ENCODE results near the gene GINS3. TPM values are rescaled to one million over a fixed set of nuclear protein-coding genes. Genes with fewer than 3 reads are reported as not detected.

The GINS3 gene
- total RNA-seq, 1 donor from 2014 or later, result 2.8 TPM

DNA sequence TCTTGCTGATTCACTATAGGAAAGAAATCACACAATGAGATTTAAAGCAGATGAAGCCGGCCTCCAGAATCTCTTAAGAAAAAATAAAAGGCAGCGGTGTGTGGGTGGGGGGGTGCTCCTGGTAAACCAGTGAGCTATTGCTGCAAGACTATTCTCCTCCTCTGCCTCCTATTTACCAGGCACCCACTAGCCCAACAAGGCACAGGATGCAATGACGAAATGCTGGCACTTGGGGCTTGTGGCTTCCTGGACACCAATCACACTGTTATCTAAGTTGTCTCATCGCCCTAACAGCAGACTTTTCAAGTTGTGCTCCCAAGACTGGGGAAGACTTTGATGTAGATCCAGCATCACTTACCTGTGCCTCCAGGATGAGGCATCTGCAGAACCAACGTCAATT is 57.5 kb downstream of the GINS3 start:
- no peaks in the 10 kb centered on the region for H3K36me3 ChIP-seq
- no peaks in the 10 kb centered on the region for H3K9me3 ChIP-seq
- H3K27ac ChIP-seq, result no peak overlapping the region
- TF ChIP-seq, protein P1, sequence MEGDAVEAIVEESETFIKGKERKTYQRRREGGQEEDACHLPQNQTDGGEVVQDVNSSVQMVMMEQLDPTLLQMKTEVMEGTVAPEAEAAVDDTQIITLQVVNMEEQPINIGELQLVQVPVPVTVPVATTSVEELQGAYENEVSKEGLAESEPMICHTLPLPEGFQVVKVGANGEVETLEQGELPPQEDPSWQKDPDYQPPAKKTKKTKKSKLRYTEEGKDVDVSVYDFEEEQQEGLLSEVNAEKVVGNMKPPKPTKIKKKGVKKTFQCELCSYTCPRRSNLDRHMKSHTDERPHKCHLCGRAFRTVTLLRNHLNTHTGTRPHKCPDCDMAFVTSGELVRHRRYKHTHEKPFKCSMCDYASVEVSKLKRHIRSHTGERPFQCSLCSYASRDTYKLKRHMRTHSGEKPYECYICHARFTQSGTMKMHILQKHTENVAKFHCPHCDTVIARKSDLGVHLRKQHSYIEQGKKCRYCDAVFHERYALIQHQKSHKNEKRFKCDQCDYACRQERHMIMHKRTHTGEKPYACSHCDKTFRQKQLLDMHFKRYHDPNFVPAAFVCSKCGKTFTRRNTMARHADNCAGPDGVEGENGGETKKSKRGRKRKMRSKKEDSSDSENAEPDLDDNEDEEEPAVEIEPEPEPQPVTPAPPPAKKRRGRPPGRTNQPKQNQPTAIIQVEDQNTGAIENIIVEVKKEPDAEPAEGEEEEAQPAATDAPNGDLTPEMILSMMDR (IDR thresholded peaks at IDR 0.05), result no peak
- intact Hi-C loops (cut with DNase I), result no loop called here
- no peak overlapping the region for H3K4me3 ChIP-seq
- ATAC-seq (no peak), DNase-seq (no peak)
- no peaks in the 10 kb centered on the region for H3K27me3 ChIP-seq
- H3K4me1 ChIP-seq, result no peaks in the 10 kb centered on the region

DNA sequence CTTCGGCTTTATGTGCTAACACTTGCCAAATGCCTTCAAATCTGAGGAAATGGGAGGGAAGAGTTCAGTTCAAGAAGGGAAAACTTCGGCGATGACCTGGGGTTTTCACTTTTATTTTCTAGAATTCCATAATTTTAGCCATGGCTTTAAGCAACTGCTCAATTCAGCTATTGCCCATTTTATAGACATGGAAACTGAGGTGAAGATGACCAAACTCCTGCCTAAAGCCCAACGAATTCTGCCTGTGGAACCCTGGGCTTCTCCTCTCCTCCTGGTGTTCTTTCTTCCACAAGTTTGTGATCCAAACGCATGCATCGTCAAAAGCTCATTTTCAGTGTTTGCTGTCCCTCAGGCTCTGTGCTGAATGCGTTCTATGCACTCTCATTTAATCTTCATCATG is 58.3 kb downstream of the GINS3 start:
- Histone ChIP-seq H3K4me1 (no peaks in the 10 kb centered on the region), H3K4me3 (no peak overlapping the region), H3K27ac (no peak overlapping the region), H3K36me3 (no peaks in the 10 kb centered on the region), H3K27me3 (no peaks in the 10 kb centered on the region), H3K9me3 (no peaks in the 10 kb centered on the region)
- no peak for DNase-seq
- intact Hi-C loops (cut with DNase I), result no loop called here
- TF ChIP-seq, protein P1 (IDR thresholded peaks at IDR 0.05), result no peak
- no peak for ATAC-seq

DNA sequence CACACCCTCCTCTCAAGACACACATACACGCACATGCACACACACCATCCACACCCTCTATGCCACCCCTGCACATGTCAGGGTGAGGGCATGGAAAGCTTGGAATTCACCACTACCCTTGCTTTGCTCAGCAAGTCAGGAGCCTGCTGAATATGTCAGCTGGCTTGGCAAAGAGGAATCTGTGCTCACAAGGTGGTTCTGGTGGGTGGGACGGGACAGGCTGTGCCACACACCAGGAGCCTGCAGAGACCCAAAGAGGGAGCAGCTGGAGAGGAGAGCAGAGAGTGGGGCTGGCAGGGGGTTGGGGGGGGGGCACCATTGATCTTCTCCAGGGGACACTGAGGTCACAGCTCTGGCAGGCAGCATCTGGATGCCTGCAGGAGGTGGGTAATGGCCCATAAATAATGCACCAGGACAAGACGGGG is 59.0 kb downstream of the GINS3 start:
- H3K4me1 ChIP-seq, result no peaks in the 10 kb centered on the region
- intact Hi-C loops (cut with DNase I), result no loop called here
- no peaks in the 10 kb centered on the region for H3K27me3 ChIP-seq
- no peaks in the 10 kb centered on the region for H3K9me3 ChIP-seq
- TF ChIP-seq, protein P1 (IDR thresholded peaks at IDR 0.05), result no peak
- no peak overlapping the region for H3K27ac ChIP-seq
- DNase-seq (no peak), ATAC-seq (peak; percentile 19)
- no peaks in the 10 kb centered on the region for H3K36me3 ChIP-seq
- no peak overlapping the region for H3K4me3 ChIP-seq

DNA sequence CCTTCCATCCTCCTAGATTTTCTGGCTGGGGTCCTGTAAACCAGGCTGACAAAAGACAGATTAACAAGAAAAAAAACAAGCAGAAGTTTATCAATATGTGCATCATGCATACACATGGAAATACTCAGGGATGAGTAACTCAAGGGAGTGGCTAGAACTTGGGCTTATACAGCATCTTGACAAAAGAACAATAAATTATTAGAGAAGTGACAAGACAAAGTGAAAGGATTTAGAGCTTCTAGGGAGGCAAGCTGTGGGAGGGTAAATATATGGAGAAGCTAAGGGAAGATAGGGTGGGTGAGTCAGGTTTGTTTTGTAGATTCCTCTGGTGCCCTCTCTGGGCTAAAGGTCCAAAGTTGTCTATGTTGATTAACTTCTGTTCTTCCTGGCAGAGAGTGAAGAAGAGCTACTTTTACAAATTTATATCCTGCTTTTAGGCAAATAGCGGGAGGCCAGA is 59.7 kb downstream of the GINS3 start:
- Histone ChIP-seq H3K27ac (no peak overlapping the region), H3K4me3 (no peak overlapping the region), H3K4me1 (no peaks in the 10 kb centered on the region), H3K9me3 (no peaks in the 10 kb centered on the region), H3K36me3 (no peaks in the 10 kb centered on the region), H3K27me3 (no peaks in the 10 kb centered on the region)
- intact Hi-C loops (cut with DNase I), result no loop called here
- TF ChIP-seq, protein P1 (IDR thresholded peaks at IDR 0.05), result no peak
- ATAC-seq (no peak), DNase-seq (no peak)

DNA sequence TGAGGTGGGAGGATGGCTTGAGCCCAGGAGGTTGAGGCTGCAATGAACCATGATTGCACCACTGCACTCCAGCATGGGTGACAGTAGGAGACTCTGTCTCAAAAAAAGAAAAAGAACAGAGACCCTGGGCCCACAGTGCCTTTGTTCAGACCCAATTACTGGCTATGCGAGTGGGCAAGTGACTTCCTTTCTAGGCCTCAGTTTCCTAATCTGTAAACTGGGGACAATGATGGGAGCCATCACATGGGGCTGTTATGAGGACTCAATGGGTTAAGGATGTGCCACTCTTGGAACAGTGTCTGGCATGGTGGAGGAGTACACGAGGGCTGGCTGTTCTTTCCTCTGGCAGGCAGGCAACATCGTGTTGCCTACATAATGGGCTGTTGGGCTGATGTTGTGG is 60.4 kb downstream of the GINS3 start:
- Histone ChIP-seq H3K9me3 (no peaks in the 10 kb centered on the region), H3K36me3 (no peaks in the 10 kb centered on the region), H3K27ac (no peak overlapping the region), H3K4me1 (no peaks in the 10 kb centered on the region), H3K4me3 (no peak overlapping the region), H3K27me3 (no peaks in the 10 kb centered on the region)
- ATAC-seq (no peak), DNase-seq (no peak)
- intact Hi-C loops (cut with DNase I), result no loop called here
- TF ChIP-seq, protein P1 (IDR thresholded peaks at IDR 0.05), result no peak

DNA sequence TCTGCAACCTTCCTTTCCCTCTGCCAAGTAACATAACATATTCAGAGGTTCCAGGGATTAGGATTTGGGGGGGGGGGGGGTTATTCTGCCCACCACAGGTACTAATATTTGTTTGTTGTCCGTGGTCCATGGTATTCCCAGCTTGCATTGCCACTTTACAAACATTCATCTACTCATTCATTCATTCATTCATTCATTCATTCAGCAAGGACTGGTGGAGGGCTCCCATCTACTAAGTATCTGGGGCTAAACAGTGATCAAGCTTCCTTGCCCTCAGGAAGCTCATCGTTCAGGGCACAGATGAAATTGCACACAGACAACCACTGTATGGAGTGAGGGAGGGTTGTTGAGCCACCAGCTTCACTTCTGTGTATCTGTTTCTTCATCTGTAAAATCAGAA is 61.9 kb downstream of the GINS3 start:
- no peaks in the 10 kb centered on the region for H3K9me3 ChIP-seq
- ATAC-seq, result no peak

More for the DNA sequence above, 61.9 kb downstream of the GINS3 start:
- TF ChIP-seq, protein P1 (IDR thresholded peaks at IDR 0.05), result no peak
- no peak for DNase-seq
- no peaks in the 10 kb centered on the region for H3K36me3 ChIP-seq
- H3K27me3 ChIP-seq, result no peaks in the 10 kb centered on the region
- intact Hi-C loops (cut with DNase I), result no loop called here
- no peak overlapping the region for H3K4me3 ChIP-seq
- no peak overlapping the region for H3K27ac ChIP-seq
- no peaks in the 10 kb centered on the region for H3K4me1 ChIP-seq
